Measurements from ENCODE around the gene CAPN14. TPM values are rescaled to one million over a fixed set of nuclear protein-coding genes. Genes with fewer than 3 reads are reported as not detected.

The CAPN14 gene
- total RNA-seq, 1 experiment from 2014 or later, result not detected

DNA sequence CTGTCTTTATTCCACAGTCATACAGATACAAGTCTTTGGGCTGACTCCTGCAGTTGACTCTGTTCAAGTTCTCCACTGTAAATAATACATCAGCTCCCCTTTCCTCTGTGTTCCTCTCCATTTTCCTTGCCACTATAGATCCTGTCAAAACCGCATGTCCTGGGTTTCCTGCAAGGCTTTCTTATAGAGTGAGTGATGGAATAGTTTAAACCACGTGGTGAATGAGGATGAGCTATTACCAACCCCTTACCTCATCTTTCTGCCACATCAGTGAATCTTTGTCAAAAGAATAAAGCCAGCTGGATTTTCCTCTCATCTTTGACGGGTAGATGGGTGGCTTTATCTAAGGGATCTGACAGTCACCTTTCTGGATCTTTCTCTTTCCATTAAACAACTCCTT lies 75.2 kb downstream of the CAPN14 start:
- no peaks in the 10 kb centered on the region for H3K36me3 ChIP-seq
- peaks cover 14% of the 10 kb centered on the region for H3K27me3 ChIP-seq
- H3K9me3 ChIP-seq, result no peaks in the 10 kb centered on the region
- no peak for DNase-seq
- no peak overlapping the region for H3K4me3 ChIP-seq

DNA sequence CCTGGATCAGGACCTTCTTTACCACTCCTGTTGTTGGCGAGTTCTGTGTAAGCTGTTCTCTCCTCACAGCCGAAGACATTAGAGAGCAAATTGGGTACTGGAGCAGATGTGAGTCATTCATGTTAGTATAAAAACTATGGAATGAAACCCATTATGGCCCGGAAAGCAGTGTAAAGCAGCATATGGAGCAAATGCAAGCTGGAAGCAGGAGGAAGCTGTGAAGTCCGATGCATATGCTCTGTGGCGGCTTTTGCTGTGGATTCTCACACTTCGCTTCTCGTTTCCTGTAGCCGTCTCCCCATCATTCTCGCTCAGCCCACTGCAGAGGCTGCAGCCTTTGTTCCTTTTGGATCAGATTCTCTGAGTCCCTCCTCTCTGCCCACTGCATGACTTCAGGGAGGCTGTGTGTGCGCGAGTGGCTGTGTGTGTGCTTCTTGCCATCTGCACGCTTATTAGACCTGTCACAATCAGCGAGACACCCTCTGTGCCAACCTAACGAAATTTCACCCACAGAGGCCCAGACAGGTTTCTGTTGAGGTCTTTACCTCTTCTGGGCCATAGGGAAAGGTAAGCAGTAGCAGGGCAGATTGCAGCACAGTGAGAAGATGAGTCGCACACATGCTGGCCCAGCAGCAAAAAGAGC lies 75.8 kb downstream of the CAPN14 start:
- Histone ChIP-seq H3K36me3 (no peaks in the 10 kb centered on the region), H3K27me3 (peaks cover 14% of the 10 kb centered on the region), H3K4me3 (no peak overlapping the region), H3K9me3 (no peaks in the 10 kb centered on the region)
- DNase-seq, result no peak

DNA sequence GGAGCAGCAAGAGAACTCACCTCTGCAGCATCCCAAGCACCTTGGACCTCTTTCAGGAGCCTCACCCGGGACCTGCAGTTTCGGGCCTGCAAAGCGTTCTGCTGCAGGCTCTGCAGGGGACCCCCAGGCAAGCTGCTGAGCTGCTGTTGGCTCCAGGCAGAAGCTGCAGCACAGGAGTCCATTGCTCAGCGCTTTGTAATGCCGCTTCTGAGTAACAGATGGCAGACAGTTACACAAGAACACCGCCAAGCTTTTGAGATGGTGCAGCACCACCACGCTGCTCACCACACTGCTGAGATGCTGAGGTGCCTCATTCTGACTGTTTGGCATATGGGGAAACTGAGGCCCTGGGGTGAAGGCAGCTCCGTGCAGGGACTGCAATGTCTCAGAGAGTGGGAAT lies 77.2 kb downstream of the CAPN14 start:
- Histone ChIP-seq H3K4me3 (no peak overlapping the region), H3K36me3 (no peaks in the 10 kb centered on the region), H3K27me3 (peaks cover 14% of the 10 kb centered on the region), H3K9me3 (no peaks in the 10 kb centered on the region)
- DNase-seq, result no peak

DNA sequence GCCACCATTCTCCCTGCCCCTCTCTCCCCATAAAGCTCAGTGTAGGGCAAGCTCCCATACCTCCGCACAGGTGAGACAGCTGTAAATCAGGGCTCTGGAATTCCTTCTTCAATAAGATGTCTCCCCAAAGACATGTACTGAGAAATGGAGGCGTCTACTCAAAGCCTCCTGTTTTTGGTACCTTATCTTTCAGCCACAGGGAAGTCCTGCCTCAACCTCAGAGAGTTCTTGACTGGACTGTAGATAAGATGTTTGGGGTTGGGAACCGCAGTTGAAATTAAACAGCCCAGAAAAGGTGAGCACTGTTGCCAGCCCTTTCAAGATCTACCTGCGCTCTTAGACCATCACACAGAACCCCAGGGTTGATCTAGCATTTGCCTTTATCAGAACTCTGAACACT lies 77.6 kb downstream of the CAPN14 start:
- H3K27me3 ChIP-seq, result peaks cover 14% of the 10 kb centered on the region
- DNase-seq, result no peak
- H3K4me3 ChIP-seq, result no peak overlapping the region
- no peaks in the 10 kb centered on the region for H3K36me3 ChIP-seq
- H3K9me3 ChIP-seq, result no peaks in the 10 kb centered on the region

DNA sequence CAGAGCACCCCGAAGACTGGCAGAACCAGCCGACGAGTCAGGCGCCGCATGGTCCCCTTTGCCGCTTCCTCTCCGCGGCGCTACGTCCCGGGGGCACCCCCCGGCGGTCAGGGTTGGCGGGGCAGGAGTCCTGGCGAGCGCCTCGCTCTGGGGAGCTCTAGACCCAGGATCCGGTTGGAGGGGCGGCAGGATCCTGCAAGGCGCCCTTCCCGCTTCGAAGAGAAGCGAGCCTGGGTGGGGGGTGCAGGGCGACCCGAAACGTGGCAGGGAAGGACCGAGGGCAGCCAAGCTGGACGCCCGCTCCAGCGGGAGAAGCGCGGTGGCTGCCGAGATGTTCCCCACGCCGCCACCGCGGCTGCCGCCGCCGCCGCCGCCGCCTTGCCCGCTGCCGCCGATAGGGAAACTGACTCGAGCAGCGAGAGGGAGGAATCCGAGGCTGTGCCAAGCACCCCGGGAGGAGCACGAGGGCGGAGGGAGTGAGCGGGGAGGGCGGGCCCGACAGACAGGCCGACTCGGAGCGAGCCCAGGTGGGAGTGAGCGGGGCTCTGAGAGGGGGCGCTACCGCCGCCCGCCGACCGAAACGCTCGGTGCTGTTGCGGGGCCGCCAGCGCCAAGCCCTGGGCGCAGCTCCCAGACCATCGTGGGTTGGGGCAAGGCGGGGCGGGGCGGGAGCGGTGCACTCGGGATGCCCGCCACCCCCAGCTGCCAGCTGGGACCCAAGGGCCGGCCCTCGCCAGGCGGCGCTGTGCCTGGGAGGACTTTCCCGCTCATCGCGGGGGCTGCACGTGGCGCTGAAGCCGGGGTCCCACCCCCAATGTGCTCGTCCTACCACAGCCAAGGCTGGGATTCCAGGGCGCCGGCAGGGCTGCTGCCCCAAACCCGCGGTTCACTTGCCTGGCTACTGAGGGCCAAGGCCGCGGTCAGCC lies 79.0 kb downstream of the CAPN14 start, which contains the start of gene GALNT14:
Gene GALNT14, minus strand, starts transcription at position 404 of the 926 bp plus-strand sequence. Its CDS starts 354 bp downstream, at position 50.
- DNase-seq, result peak; percentile 72
- Histone ChIP-seq H3K36me3 (no peaks in the 10 kb centered on the region), H3K4me3 (peak within 1 kb of the TSS; percentile 53), H3K9me3 (no peaks in the 10 kb centered on the region), H3K27me3 (peaks cover 14% of the 10 kb centered on the region)

DNA sequence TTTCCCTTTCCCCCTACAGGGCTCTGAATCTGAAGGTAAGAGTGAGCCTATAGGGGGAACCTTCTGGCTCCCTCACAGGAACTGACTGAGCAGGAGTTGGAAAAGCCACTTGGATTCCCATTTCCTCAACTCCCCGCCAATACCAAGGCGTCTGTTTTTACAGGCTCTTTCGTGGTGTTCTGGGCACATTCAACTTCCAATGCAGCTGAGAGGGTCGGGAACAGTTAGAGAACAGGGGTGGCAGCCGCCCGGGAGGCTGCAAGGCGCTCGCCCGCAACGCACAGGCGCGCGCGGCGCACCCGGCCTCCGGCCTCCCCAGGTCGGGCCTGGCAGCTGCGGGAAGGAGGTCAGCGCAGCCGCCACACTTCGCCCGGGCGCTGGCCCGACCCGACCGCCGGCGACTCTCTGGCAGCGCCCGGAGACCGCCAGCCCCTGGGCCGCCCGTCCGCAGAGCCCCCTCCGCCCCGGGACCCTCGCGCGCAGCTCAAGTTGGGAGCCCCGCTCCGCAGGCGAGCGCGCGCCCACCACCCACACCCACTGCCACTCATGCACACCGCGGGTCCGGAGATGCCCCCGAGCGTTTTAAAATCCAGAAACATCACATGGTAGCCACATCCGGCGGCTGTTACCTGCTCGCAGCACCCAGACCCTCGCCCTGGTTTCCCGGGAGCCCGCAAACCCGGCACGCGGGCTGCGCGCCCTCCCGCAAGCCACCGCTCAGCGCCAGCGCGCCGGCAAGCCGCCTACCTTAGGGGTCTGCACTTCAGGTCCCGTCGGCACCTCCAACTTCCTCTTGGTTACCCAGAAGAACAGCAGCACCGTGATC lies 79.9 kb downstream of the CAPN14 start:
- no peaks in the 10 kb centered on the region for H3K9me3 ChIP-seq
- peak overlapping the region; percentile 53 for H3K4me3 ChIP-seq
- H3K36me3 ChIP-seq, result no peaks in the 10 kb centered on the region
- H3K27me3 ChIP-seq, result peaks cover 14% of the 10 kb centered on the region
- DNase-seq, result peak; percentile 12

DNA sequence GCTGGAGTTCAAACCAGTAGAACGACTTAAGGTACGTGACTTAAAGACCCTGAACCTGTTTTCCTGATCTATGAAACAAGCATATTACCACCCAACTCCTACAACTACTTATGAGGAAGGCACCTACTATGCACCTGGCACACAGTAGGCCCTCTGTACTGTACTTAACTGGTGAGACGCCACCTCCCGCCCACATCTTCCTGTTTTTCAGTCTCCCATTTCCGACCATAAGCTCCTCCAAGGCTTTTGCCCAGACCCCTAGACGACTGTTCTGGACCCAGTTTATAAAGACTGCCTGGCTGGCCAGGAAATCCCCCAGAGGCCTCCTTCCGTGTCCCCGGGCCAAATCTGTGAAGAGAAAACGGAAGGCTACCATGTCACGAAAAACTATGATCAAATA lies 80.6 kb downstream of the CAPN14 start:
- no peak for DNase-seq
- Histone ChIP-seq H3K36me3 (no peaks in the 10 kb centered on the region), H3K4me3 (peak overlapping the region; percentile 53), H3K27me3 (peaks cover 14% of the 10 kb centered on the region), H3K9me3 (no peaks in the 10 kb centered on the region)

DNA sequence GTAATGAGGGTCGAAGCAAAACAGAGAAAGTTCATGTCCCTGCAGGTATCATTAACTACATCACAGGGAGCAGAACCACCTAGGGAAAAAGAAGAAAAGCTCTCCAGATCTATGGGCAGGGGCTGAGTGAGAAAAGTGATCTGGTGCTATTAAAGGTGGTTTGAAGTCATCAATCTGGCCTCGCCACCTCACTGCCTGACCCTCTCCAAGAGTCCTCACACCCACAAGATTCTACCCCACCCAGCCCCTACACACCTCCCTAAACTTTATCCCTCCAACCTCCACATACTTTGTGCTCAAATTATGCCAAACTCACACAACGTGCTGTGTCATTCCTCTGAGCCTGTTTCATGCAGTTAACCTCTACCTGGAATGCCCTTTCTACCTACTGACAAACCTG lies 81.3 kb downstream of the CAPN14 start:
- H3K9me3 ChIP-seq, result no peaks in the 10 kb centered on the region
- H3K4me3 ChIP-seq, result no peak overlapping the region
- no peak for DNase-seq
- no peaks in the 10 kb centered on the region for H3K36me3 ChIP-seq
- H3K27me3 ChIP-seq, result peaks cover 14% of the 10 kb centered on the region

DNA sequence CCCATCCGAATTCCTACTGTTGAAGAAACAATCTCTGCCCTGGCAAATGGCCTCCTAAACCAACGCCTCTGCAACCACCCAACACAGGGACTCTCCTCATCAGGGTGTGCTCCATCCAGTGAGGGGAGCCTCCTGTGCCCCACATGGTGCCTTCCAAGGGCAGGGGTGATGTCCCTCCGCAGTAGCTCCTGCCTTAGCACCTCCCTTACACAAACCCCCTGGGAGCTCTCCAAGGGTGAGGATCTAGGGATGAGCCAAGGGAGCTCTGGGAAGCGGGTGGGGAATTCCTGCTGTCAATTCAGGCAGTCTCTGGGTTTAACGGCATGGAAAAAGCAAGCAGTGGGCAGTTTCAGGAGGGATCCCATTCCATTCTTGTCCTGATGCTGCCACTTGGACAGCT lies 82.8 kb downstream of the CAPN14 start:
- H3K36me3 ChIP-seq, result no peaks in the 10 kb centered on the region
- no peak for DNase-seq

DNA sequence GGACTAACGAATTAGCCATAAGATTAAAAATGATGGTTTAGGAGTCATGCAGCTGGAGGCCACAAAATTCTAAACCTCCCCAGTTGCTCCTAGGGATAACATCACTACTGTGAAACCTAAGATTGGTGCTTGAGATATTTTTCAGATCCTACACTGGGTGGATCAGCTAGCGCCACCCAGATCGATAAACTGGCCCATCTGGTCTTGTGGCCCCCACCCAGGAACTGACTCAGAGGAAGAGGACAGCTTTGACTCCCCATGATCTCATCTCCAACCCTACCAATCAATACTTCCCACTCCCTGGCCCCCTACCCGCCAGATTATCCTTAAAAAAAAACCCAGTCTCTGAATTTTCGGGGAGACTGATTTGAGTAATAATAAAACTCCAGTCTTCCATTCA lies 84.5 kb downstream of the CAPN14 start:
- Histone ChIP-seq H3K4me3 (no peak overlapping the region), H3K27me3 (peaks cover 1% of the 10 kb centered on the region; the same call in 1 of the 2 replicates), H3K9me3 (no peaks in the 10 kb centered on the region), H3K36me3 (no peaks in the 10 kb centered on the region)
- DNase-seq, result no peak

More for the DNA sequence above, 82.8 kb downstream of the CAPN14 start:
- no peaks in the 10 kb centered on the region for H3K9me3 ChIP-seq
- H3K27me3 ChIP-seq, result peaks cover 14% of the 10 kb centered on the region
- H3K4me3 ChIP-seq, result no peak overlapping the region

DNA sequence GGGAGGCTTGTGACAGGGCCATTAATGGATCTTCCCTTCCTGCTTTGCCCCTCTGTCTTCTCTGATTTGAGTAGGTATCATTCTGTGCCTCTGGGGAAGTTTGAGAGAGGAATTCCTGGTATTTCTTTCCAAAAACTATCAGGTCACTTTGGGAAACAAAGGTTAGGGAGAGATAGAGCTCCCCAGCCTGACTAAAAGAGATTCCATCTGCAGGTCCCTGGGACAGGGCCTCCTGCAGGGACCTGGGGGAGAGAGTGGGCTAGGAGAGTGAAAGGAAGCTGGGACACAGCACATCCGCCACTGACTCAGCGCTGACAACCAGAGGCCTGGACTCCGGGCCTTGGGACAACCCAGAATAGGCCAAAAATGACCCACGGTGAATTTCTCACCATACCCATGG lies 85.4 kb downstream of the CAPN14 start:
- Histone ChIP-seq H3K4me3 (no peak overlapping the region), H3K9me3 (no peaks in the 10 kb centered on the region), H3K27me3 (no peaks in the 10 kb centered on the region), H3K36me3 (no peaks in the 10 kb centered on the region)
- DNase-seq, result no peak

DNA sequence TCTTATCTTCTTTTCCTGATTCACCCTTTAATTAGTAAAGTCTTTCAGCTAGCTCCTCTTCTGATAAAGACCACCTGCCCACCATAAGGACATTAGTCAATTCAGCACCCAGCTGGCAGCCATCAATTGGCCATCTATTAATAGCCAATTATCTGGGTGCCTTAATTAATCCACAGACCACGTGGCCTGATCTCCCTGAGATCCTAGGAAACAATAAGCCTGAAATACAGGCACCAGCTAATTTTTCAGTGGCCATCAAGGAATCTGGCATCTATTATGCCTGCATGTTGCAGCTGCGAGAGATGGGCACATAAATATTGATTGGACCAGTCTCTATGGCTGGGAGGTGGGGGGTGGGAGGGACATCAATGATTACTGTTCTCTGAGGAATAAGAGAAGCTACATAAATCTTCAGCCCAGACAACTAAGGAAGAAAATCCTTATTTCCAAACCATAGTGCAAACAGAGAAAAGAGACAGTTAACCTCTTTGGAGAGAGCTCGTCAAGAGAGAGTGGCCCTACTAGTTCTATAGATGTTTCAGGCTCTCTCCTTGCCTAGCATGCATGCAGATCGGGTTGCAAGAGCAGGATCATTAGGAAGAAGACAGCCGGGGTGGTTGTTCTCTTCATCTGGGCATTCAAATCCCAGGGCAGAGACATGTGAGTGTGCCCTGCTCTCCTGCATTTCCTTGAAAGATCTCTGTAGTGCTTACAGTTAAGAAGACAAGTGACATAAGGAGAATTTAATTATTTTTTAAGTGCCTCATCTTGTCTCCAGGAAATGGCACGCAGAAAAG lies 87.7 kb downstream of the CAPN14 start:
- Histone ChIP-seq H3K4me3 (no peak overlapping the region), H3K36me3 (no peaks in the 10 kb centered on the region), H3K27me3 (no peaks in the 10 kb centered on the region), H3K9me3 (no peaks in the 10 kb centered on the region)
- DNase-seq, result no peak

DNA sequence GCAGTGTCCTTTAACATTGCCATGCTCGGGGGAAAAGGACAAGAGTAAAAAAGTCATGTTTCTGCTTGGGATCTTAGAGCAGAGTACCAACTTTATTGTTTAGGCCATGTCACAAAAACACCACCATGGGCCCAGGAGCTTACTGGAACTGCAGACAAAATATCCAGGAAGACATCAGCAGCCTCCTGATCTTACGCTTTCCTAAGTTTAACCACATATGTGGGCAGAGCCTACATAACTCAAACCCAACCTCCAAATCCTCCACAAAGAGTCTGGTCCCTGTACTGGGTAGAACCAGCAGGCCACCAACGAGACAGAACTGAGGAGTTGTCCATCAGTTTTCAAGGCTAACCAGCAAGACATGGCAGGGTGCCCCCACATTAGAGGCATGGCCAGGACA lies 89.4 kb downstream of the CAPN14 start:
- no peaks in the 10 kb centered on the region for H3K9me3 ChIP-seq
- no peaks in the 10 kb centered on the region for H3K27me3 ChIP-seq
- H3K4me3 ChIP-seq, result no peak overlapping the region
- no peak for DNase-seq
- no peaks in the 10 kb centered on the region for H3K36me3 ChIP-seq

DNA sequence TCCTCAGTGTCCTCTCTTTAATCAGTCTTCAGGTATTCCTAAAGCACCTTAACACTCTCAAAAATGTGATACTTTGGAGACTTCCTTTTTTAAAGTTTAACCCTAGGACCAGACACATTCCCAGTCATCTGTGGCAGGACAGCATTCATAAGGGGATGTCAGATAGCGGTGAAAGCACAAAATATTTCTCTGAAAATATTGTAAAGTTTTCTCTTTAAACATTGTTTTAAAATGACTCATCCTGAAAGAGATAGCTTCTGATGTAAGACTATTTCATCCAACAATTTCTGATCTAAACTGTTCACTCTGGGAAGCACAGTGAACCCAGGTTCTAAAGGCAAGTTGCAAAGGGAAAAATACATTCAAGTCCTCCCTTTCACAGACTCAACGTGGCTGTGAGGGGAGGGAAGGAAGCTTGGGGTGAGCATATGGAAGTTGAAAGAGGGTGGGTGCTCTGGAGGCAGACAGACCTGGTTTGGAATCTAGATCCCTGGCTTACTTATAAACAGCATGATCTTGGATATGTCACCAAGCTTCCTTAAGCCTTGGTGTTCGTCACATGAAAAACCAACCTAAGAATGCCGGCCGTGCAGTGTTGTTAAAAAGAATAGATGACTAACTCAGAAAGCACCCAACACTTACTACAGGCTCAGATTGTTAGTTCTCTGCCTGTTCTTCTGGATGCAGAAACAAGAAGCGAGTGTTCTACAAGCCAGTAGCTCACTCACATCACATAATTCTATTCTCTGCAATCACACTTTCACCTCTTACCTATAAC lies 91.2 kb downstream of the CAPN14 start:
- Histone ChIP-seq H3K27me3 (no peaks in the 10 kb centered on the region), H3K36me3 (no peaks in the 10 kb centered on the region), H3K4me3 (no peak overlapping the region), H3K9me3 (no peaks in the 10 kb centered on the region)
- DNase-seq, result no peak

DNA sequence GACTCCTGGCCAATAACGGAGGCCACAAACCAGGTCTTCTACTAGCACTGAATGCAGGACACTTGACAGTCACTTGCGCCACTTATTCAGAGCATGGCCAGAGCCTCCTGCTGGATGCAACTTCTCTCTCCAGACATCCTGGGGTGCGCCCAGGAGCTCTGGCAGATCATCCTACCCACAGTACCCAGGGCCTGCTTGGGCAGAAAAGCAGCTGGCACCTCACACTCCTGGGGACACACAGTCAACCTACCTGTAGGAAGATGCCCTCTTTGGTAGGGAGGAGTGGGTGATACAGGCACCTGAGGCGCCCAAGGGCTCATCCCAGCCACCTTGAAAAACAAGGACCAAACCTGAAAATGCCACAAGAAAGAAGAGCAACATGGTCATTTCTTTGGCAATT lies 92.4 kb downstream of the CAPN14 start:
- H3K4me3 ChIP-seq, result no peak overlapping the region
- DNase-seq, result no peak
- no peaks in the 10 kb centered on the region for H3K27me3 ChIP-seq
- H3K36me3 ChIP-seq, result no peaks in the 10 kb centered on the region
- H3K9me3 ChIP-seq, result no peaks in the 10 kb centered on the region
